SW 1271 (cell line): ENCODE data around the gene KRTAP5-6.

Source experiments
- DNase-seq, 2 experiments: peaks; one replicate each; lab custom pipeline; 2025; lab: John Stamatoyannopoulos, UW

KRTAP5-6 gene

GRCh38 chr11:1696608-1697570 is at the start of gene KRTAP5-6:
Gene KRTAP5-6 (plus strand): TSS chr11:1697195. CDS start chr11:1697246, 51 bp downstream.
- no peak for DNase-seq

- no peak for DNase-seq
These were observed 48.9 kb upstream of the KRTAP5-6 start for GRCh38 chr11:1647901-1648652.

- DNase-seq = no peak
These were observed 48.2 kb upstream of the KRTAP5-6 start for GRCh38 chr11:1648653-1649420.

GRCh38 chr11:1650034-1650917 is 46.7 kb upstream of the KRTAP5-6 start:
- DNase-seq = no peak

GRCh38 chr11:1650918-1651262 is 46.1 kb upstream of the KRTAP5-6 start:
- DNase-seq = no peak

GRCh38 chr11:1651411-1651980 is 45.5 kb upstream of the KRTAP5-6 start:
- no peak for DNase-seq

GRCh38 chr11:1652026-1652425 is 45.0 kb upstream of the KRTAP5-6 start:
- DNase-seq = no peak

- no peak for DNase-seq
These were observed 44.6 kb upstream of the KRTAP5-6 start for GRCh38 chr11:1652442-1652770.

GRCh38 chr11:1652771-1653540 is 44.0 kb upstream of the KRTAP5-6 start:
- peak in 1 of 2 experiments; percentile 28 for DNase-seq

- DNase-seq = no peak
These were observed 43.2 kb upstream of the KRTAP5-6 start for GRCh38 chr11:1653541-1654387.

GRCh38 chr11:1654388-1655167 is 42.4 kb upstream of the KRTAP5-6 start:
- no peak for DNase-seq

- DNase-seq = no peak
These were observed 41.6 kb upstream of the KRTAP5-6 start for GRCh38 chr11:1655168-1656060.

- no peak for DNase-seq
These were observed 40.9 kb upstream of the KRTAP5-6 start for GRCh38 chr11:1656061-1656441.

- DNase-seq = no peak
These were observed 40.3 kb upstream of the KRTAP5-6 start for GRCh38 chr11:1656670-1657069.

GRCh38 chr11:1659506-1659905 is 37.5 kb upstream of the KRTAP5-6 start:
- DNase-seq = no peak

- DNase-seq = no peak
These were observed 36.7 kb upstream of the KRTAP5-6 start for GRCh38 chr11:1660111-1660867.
